HEK293T (cell line): ENCODE data around the gene PPP4C.
A peak's percentile ranks its signal among the peaks of the same experiment; 100 is the strongest.

Experiments used
- CTCF ChIA-PET: fragments of 350-600 bp; formaldehyde crosslinking; extraction: SDS; loops from one replicate; lab custom pipeline; 2021; ENCODE audit warnings: antibody characterized with exemption, inconsistent platforms; lab: Yijun Ruan, JAX
- POLR2A ChIA-PET: fragments of 350-600 bp; formaldehyde crosslinking; extraction: SDS; loops from one replicate; lab custom pipeline; 2020; ENCODE audit warnings: antibody characterized with exemption, inconsistent platforms; lab: Yijun Ruan, JAX
- DNase-seq: peaks from one replicate; pipeline ENCODE4 v3.0.0; 2012; ENCODE audit warnings: mixed read lengths; ENCODE audit errors: extremely low spot score
- ARNT ChIP-seq: fragments of 450-650 bp; IDR thresholded peaks from 2 replicates; pipeline ENCODE4 v1.6.1; 2017; ENCODE audit warnings: mild to moderate bottlenecking
- BHLHE40 ChIP-seq: fragments of 450-650 bp; IDR thresholded peaks from 2 replicates; pipeline ENCODE4 v1.6.1; 2016; ENCODE audit warnings: mild to moderate bottlenecking, moderate library complexity, borderline replicate concordance
- CTBP1 ChIP-seq: fragments of 450-650 bp; IDR thresholded peaks from 2 replicates; pipeline ENCODE4 v1.6.1; 2016; ENCODE audit warnings: borderline replicate concordance
- ELF4 ChIP-seq: fragments of 450-650 bp; IDR thresholded peaks from 2 replicates; pipeline ENCODE4 v1.6.1; 2017; ENCODE audit warnings: antibody characterized with exemption
- FOXA1 ChIP-seq: fragments of 450-650 bp; IDR thresholded peaks from 2 replicates; pipeline ENCODE4 v1.6.1; 2016; ENCODE audit warnings: mild to moderate bottlenecking
- FOXK2 ChIP-seq: fragments of 450-650 bp; IDR thresholded peaks from 2 replicates; pipeline ENCODE4 v1.6.1; 2016; ENCODE audit warnings: mild to moderate bottlenecking
- FOXM1 ChIP-seq: fragments of 450-650 bp; IDR thresholded peaks from 2 replicates; pipeline ENCODE4 v1.6.1; 2017; ENCODE audit warnings: mild to moderate bottlenecking, borderline replicate concordance
- HDGF ChIP-seq: fragments of 450-650 bp; IDR thresholded peaks from 2 replicates; pipeline ENCODE4 v1.6.1; 2017; ENCODE audit warnings: antibody characterized with exemption, borderline replicate concordance
- L3MBTL2 ChIP-seq: fragments of 450-650 bp; conservative IDR thresholded peaks from 2 replicates; pipeline ENCODE4 v1.6.1; 2016; ENCODE audit warnings: mild to moderate bottlenecking
- LEF1 ChIP-seq: fragments of 450-650 bp; IDR thresholded peaks from 2 replicates; pipeline ENCODE4 v1.6.1; 2017; ENCODE audit warnings: mild to moderate bottlenecking, borderline replicate concordance
- NFRKB ChIP-seq: fragments of 450-650 bp; IDR thresholded peaks from 2 replicates; pipeline ENCODE4 v1.6.1; 2016; ENCODE audit warnings: mild to moderate bottlenecking, moderate library complexity
- PKNOX1 ChIP-seq: fragments of 450-650 bp; IDR thresholded peaks from 2 replicates; pipeline ENCODE4 v1.6.1; 2016
- SP1 ChIP-seq: fragments of 450-650 bp; IDR thresholded peaks from 2 replicates; pipeline ENCODE4 v1.6.1; 2017
- SUZ12 ChIP-seq: fragments of 450-650 bp; IDR thresholded peaks from 2 replicates; pipeline ENCODE4 v1.6.1; 2016; ENCODE audit warnings: mild to moderate bottlenecking
- TARDBP ChIP-seq: fragments of 450-650 bp; IDR thresholded peaks from 2 replicates; pipeline ENCODE4 v1.6.1; 2016
- ZNF384 ChIP-seq: fragments of 450-650 bp; IDR thresholded peaks from 2 replicates; pipeline ENCODE4 v1.6.1; 2016

Gene PPP4C

DNA sequence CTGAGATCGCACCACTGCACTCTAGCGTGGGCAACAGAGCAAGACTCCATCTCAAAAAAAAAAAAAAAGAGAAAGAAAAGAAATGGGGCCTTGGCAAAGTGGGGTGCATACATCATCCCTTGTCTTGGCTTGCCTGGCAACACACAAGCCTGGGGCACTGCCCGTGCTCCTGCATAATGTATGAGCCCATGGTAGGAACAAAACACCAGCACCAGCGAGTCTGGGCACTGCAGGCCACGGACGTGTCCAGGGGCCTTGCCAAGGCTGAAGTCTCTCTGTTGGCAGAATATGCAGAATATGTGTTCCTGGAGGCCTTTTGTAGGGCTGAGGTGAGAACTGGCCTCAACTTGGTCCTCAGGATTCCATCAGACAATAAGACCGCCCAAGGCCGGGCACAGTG lies 25.9 kb upstream of the PPP4C start:
- TF ChIP-seq SP1 (no peak), NFRKB (no peak), SUZ12 (no peak), L3MBTL2 (no peak), ARNT (no peak), HDGF (no peak), ELF4 (no peak), FOXM1 (no peak), LEF1 (no peak), CTBP1 (no peak), TARDBP (no peak), FOXK2 (no peak), FOXA1 (no peak)
- DNase-seq = no peak
- ChIA-PET POLR2A (interaction anchor here (1.0 to 1.9 kb wide), 4 partner anchors 10 to 522 kb away, joined by 3 to 12 read pairs (median 3); partner anchors contain the start of genes ALDOA and ZNF688), CTCF (interaction anchor here (0.6 kb wide), 1 partner anchor 61 kb away, joined by 3 read pairs; no protein-coding TSS in a partner anchor)

DNA sequence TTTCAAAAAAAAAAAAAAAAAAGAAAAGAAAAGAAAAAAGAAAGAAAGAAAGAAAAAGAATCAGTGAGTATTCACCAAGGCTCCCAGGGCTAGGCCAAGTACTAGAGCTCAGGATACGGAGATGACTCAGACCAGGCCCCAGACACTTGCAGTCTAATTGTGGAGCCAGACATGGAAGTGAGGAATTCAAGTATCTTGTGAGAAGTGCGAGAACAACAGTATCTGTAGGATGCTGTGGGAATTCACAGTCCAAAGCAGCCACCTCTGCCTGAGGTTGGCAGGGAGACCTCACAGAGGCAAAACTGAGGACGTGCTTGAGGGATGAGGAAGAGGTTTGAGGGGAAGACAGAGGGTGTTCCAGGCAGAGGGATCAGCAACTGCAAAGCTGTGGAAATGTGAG lies 24.3 kb upstream of the PPP4C start:
- TF ChIP-seq TARDBP = no peak
- TF ChIP-seq ARNT = no peak
- no peak for TF ChIP-seq SP1
- no peak for TF ChIP-seq FOXK2
- no peak for TF ChIP-seq SUZ12
- TF ChIP-seq PKNOX1 = no peak
- TF ChIP-seq CTBP1 = no peak
- no peak for TF ChIP-seq FOXA1
- no peak for TF ChIP-seq NFRKB
- no peak for TF ChIP-seq ELF4
- no peak for TF ChIP-seq FOXM1
- no peak for TF ChIP-seq LEF1
- no peak for TF ChIP-seq L3MBTL2
- no peak for TF ChIP-seq HDGF
- no peak for TF ChIP-seq BHLHE40
- TF ChIP-seq ZNF384 = no peak
- ChIA-PET POLR2A (interaction anchor here (0.5 to 2.9 kb wide), 5 partner anchors 8 to 327 kb away, joined by 4 to 12 read pairs (median 12); partner anchors contain the start of genes ALDOA, PPP4C and YPEL3), CTCF (interaction anchor here (1.2 kb wide), 1 partner anchor 41 kb away, joined by 5 read pairs; the partner anchor contains the start of gene TBX6)
- DNase-seq = no peak

DNA sequence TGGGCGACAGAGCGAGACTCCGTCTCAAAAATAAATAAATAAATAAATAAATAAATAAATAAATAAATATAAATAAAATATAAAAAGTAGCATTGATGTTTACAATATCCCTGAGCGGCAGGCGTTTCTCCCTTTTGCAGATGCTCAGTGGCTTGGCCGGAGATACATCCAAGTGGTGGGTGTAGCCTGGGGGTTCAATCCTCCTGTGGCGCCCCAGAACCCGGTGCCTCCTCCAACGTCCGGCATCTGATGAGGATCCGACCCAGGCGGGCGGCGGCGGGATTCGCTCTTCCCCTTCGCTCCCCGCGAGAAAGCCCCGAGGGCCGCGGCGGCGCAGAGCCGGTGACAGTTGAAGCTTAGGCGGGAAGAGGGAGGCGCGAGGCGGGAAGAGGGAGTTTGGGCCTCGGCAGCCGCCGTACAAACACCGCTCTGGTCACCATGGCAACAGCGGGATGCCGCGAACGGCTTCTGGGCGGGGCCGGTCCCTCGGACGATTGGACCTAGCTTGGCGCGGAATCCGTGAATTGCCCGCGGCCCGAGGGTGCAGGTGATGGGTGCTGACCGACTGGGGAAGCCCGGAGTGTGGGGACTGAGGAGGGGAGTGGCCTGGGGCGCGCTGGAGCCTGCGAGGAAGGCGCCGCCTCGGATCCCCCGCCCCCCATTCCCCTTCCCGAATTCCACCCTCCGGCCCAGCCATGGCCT lies 23.0 kb upstream of the PPP4C start:
- TF ChIP-seq PKNOX1 (peak; percentile 85), ELF4 (no peak), CTBP1 (peak; percentile 44; the same call in 1 of the 2 replicates), L3MBTL2 (peak; percentile 100)
- POLR2A ChIA-PET = interaction anchor here (0.6 to 4.3 kb wide), 13 partner anchors 9 to 590 kb away, joined by 3 to 115 read pairs (median 5); partner anchors contain the start of genes ALDOA, ASPHD1, DCTPP1 and PPP4C
- CTCF ChIA-PET = interaction anchor here (0.9 to 2.0 kb wide), 4 partner anchors 11 to 39 kb away, joined by 3 to 9 read pairs (median 4); partner anchors contain the start of gene TBX6
- peak; percentile 99 for DNase-seq

DNA sequence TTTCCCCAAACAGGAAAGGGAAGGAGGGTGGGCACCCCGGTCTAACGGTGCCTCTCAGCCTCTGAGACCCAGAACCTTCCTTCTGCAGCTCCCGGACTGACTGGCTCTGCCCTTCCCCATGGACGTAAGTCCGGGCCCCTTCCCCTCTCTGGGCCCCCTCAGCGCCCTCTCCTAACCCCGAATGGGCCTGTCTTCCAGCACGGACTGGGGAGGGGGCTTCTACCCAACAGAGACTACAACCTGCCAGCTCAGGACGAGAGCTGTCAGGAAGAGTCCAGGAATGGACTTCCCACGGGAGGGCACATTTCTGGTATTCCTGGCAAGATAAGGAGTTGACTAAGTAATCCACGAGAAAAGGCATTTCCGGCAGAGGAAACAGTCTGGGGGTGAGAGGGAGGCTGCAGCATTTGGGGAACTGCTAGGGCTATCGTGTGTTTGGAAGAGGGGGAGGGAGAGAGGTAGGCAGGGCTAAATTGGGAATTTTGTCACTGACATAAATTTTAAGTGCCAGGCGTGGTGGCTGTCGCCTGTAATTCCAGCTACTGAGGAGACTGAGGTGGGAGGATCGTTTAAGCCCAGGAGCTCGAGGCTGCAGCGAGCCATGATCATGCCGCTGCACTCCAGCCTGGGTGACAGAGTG lies 22.3 kb upstream of the PPP4C start:
- no peak for DNase-seq
- TF ChIP-seq ZNF384 (no peak), TARDBP (no peak), PKNOX1 (peak; percentile 89)
- POLR2A ChIA-PET = interaction anchor here (0.7 to 4.3 kb wide), 14 partner anchors 10 to 376 kb away, joined by 3 to 115 read pairs (median 4); partner anchors contain the start of genes ALDOA, ASPHD1, DCTPP1 and PPP4C
- CTCF ChIA-PET = interaction anchor here (0.6 to 2.6 kb wide), 7 partner anchors 10 to 39 kb away, joined by 3 to 20 read pairs (median 4); partner anchors contain the start of genes ALDOA and TBX6

- DNase-seq = no peak
- ChIA-PET CTCF (interaction anchor here (0.6 to 2.6 kb wide), 13 partner anchors 9 to 220 kb away, joined by 3 to 20 read pairs (median 6); partner anchors contain the start of genes ALDOA and TBX6), POLR2A (interaction anchor here (0.9 to 4.3 kb wide), 6 partner anchors 10 to 38 kb away, joined by 3 to 115 read pairs (median 4); partner anchors contain the start of gene ALDOA)
- TF ChIP-seq ELF4 = no peak
- TF ChIP-seq FOXK2 = no peak
- TF ChIP-seq FOXM1 = no peak
- TF ChIP-seq LEF1 = no peak
- TF ChIP-seq HDGF = no peak
- no peak for TF ChIP-seq FOXA1
- TF ChIP-seq ZNF384 = no peak
- TF ChIP-seq CTBP1 = no peak
- TF ChIP-seq L3MBTL2 = no peak
- no peak for TF ChIP-seq TARDBP
- TF ChIP-seq SP1 = no peak
These were observed 21.3 kb upstream of the PPP4C start for GRCh38 chr16:30054451-30054850.
